HL-60/S4 treated with retinoic acid at 250 ng/mL for 4 days and 3 days (cell line): ENCODE measurements around the gene BBX.

Source experiments
- in situ Hi-C: fragments of 300-500 bp; cut with MboI; formaldehyde crosslinking; loops from 2 replicates; pipeline ENCODE4 v1.7.0; 2022; ENCODE audit warnings: low sequenced_read_pairs

Gene BBX

GRCh38 chr3:107738486-107739183 is 215.9 kb downstream of the BBX start:
- in situ Hi-C loops = no loop called here

- in situ Hi-C loops = no loop called here
Observed at GRCh38 chr3:107739227-107739626, 216.5 kb downstream of the BBX start.

DNA sequence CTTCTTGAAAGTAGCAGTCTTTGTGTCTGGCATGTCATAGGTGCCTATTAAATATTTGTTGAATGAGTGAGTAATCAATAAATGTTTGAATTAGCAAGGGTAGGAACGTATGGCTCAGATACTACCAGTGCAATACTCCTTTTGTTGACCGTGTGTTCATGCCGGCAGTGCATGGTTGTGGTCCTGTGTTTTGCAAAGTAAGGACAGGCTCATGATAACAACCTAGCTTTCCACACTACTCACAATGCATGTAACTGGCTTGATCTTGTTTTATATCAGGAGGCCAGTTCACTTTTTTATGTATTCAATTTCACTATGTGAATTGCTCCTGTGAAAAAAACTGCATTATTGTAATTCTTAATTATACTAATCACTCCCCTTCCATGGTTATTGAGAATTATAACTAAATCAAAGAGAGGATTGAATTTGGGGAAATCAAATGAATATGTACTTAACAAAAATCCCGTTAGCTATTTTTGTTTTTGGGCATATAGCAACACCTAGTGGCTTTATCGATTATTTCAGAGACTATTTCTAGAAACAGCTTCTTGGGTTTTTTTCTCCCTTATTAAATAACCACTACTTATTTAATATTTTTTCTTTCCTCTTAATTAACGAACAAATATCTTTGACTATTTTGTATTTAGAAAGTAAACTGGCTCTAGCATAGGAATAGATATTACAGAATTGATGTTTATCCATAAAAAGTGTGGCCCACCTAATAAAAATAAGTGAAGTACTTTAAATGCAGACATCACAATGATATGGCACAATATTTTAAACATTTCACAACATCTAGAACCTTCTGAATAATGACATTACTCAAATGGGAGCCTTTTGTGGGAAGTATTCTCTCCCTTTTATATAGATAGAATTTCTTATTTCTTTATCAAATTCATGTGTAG is 218.5 kb downstream of the BBX start:
- in situ Hi-C loops = no loop called here

DNA sequence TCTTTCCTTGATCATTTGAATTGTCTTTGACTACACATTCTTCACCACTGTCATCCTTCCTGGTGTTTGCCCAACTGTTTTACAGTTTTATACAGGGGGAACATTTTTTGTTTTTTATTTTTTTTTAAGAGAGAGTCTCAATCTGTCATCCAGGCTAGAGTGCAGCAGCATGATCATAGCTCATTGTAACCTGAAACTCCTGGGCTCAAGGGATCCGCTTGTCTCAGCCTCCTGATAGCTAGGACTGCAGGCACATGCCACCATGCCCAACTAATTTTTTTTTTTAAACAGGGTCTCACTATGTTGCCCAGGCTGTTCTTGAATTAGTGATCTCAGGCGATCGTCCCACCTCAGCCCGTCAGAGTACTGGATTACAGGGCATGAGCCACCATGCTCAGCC is 222.6 kb downstream of the BBX start:
- in situ Hi-C loops = no loop called here

GRCh38 chr3:107752202-107752990 is 229.6 kb downstream of the BBX start:
- in situ Hi-C loops = no loop called here

- in situ Hi-C loops = no loop called here
Observed at GRCh38 chr3:107753494-107753893, 230.7 kb downstream of the BBX start.

GRCh38 chr3:107753976-107754375 is 231.2 kb downstream of the BBX start:
- in situ Hi-C loops = no loop called here

DNA sequence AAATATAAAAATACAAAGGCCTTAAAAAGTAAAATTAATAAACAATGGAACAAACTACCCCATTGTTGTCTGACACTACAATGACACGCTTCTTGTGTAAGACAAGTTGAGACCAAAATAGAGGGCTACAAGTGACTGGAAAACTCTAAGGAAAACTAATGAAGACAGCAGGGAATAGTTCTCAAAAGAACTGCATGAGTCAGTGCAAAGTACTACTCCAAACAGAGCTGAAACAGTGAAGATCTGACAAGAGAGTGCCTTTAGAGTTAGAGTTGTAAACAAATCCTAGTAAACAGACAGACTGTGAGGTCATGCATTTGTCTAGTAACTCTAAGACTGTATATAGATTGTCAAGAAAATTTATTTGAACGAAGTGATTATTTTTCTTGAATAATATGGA is 233.9 kb downstream of the BBX start:
- in situ Hi-C loops = no loop called here

DNA sequence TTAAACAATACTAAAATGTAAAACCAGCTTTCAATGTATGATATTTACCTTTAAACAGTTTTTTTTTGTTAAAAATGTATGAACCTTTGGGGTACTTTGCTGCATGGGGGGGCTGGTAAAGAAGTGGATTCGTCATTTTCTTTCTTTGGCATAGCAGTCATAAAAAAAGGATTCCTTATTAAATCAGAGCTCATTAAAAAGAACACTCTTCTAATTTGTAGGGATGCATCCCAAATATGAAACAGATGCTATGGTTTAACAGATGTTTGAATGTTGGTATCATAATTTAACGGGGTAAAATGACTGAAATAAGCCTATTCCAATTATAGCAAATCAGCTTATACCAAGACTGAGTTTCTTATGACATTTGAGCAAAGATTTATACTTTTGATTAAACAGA is 234.4 kb downstream of the BBX start:
- in situ Hi-C loops = no loop called here

DNA sequence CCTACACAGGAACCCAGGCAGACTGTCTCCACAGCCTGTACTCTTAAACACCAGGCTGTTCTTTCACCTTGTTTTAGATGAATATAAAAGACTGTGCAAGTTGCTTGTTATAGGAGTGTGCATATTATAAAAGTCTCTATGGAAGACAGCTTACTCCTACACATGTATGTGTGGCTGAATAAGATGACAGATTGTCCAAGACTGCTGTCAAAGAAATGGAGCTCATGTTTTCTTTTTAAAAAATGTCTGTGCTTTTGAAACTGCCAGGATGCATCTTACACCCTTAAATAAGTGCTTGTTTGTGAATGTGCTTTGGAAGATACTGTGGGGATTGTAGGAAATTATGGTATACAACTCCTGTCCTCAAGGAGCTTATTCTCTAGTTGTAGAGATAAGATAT is 237.4 kb downstream of the BBX start:
- in situ Hi-C loops = no loop called here

GRCh38 chr3:107761391-107761790 is 238.6 kb downstream of the BBX start:
- in situ Hi-C loops = no loop called here

DNA sequence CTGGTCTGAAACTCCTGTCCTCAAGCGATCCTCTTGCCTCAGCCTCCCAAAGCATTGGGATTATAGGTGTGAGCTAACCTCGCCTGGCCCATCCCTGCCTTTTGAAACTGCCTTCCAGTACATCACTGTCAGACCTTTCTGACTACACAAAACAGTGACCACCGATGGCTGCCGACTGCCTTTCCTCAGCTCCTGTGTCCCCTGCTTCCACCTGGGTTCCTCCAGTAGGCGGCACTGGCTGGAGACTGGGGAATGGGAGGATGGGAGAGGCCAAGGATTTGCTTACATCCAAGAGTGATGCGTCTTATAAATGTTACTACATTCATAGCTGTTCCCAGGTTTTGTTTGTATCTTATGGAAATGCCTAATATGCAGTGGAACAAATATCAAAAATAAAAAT is 242.8 kb downstream of the BBX start:
- in situ Hi-C loops = no loop called here

GRCh38 chr3:107767897-107768605 is 245.3 kb downstream of the BBX start:
- in situ Hi-C loops = no loop called here

DNA sequence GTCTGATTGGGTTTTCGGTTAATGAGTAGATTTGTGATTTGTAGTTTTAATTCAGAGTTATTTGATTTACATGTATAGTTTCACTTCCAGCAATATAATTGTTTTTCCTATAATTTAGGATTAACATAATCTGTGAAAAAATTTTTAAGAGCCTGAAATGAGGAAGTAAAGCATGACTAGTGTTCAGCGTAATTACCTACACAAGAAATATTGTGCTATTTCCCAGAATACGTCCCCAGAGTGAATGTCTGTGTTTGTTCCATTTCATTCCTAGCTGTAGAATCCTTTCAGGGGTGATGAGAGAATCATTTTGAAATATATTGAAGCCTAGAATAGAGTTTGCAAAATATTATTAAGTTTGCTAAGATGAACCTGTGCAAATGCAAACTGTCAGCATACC is 247.1 kb downstream of the BBX start:
- in situ Hi-C loops = no loop called here

DNA sequence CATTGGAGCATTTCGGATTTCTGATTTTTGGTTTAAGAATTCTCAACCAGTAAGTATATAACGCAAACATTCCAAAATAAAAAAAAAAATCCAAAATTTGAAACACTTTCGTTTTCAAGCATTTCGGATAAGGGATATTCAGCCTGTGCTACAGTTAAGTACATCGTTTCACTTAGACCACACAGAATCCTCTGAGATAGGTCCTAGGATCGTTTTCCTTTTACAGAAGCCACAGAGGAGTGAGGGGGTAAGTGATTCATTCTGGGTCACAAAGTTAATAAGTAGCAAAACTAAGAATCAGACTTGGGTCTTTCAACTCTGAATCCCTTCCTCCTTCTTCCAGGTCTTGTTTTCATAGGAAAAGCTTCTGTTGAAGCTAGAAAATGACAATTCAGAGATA is 249.3 kb downstream of the BBX start:
- in situ Hi-C loops = no loop called here

DNA sequence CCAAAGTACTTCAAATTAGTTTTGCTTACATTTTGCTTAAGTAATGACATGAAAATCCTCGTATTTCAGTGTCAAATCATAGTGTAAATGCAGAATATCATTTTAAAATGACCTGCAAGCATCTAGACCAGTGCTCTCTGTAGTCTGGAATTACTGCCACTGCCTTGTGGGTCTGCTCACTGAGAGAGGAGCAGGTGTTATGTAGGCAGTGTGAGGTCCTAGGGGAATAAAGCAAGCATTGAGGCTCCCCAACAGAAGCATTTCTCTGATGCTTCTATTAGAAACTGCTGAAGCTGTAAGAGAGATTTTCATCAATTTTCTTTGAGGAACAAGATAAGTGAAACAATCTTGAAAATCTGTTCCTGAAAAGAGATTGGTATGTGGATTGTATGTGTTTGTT is 253.2 kb downstream of the BBX start:
- in situ Hi-C loops = no loop called here

- in situ Hi-C loops = no loop called here
Observed at GRCh38 chr3:107781253-107781652, 258.5 kb downstream of the BBX start.

DNA sequence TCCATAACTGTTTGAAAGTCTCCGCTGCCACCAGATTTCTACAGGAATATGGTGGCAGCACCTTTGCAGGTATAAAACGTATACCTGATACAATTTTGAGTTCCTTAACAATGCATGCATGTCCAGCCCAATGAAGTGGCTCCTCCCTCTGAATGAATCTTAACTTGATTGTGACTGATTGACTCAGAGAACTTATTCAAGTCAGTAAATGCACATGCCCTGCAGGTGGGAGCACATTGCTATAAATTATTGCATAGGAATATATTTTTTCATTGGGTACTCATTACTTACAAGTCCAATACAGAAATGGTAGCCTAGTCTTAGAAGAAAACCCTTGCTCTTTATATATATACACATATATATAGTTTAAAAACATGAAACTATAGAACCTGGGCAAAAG is 259.3 kb downstream of the BBX start:
- in situ Hi-C loops = no loop called here

DNA sequence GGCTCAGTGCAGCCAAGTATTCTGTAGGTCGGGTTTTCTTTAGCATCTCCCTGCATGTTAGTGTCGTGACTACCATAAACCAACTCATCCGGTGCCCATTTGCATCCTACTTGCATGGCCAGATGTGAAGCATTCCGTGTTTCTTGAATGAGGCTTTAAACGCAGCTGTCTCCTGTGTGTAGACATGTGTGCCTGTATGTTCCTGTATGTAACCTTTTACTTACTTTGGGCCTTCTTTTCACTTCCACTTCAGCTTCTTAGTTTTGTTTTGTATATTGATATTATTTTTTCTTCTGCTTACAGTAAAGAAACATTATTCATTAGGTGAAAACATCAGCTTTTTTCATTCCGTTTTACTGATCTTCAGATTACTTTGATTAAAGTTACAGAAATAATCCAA is 267.9 kb downstream of the BBX start:
- in situ Hi-C loops = no loop called here

DNA sequence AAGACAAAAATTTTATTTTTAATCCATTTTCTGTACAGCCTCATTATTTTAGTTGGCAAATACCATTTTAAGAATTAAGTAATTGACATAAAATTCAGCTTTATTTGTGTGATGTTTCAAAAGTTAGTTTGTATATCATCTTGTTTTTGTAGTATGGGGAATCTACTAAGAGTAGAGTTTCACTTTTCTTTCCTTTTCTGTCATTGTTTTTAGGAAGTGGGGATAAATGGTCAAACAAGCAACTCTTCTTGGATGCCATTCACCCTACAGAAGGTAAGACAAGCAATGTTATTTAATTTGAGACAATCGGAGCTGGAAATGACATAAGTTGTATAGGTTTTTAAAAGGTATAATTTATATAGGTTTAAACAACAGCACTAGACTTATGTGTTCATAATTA is 268.3 kb downstream of the BBX start:
- in situ Hi-C loops = no loop called here

DNA sequence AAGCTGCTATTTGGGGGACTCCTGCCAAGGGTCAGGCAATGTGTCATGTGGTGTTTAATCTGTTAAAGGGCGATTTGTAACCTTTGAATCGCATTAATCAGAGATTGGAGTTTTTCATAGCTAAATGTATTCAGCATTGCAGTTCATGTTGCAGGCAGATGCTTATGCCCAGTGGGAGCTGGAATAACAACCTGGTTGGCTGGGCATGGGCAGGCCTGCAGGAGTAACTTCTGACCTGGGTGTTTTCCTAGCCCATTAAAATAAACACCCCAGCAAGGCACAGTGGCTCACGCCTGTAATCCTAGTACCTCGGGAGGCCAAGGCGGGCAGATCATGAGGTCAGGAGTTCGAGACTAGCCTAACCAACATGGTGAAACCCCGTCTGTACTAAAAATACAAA is 268.7 kb downstream of the BBX start:
- in situ Hi-C loops = no loop called here
